ENCODE results near the gene FGD5.

Gene FGD5

DNA sequence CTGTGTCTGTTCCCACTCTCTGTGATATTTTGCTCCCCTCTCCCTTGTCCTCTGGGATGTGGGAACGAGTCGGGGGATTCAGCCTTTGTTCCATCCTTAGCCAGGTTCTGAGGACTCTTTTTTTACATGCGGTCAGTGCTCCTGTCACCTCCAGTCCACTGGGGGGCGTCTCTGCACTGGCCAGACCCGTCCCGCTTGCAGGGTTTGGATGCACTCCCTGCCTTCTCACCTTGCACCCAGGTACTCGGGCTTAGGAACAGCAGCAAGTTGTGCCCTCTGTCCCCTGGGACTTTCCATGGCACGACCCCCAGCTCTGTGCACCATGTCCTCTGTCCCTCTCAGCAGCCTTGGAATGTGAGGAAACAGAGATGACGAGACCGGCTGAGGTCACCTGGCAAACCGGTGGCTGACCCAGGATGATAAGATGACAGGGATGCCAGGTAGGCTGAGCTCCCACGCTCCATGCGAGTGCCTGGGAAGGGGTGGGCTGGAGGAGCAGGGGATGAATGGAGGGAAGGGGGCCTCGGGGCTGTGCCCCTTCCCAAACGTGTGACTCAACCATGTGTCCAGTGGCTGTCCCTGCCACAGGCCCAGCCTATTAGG is 27.3 kb upstream of the FGD5 start:
- TF ChIP-seq SIN3A (IDR thresholded peaks at IDR 0.05; ENCODE audit: borderline replicate concordance, insufficient read depth, low read length) (no peak), TAF1 (IDR thresholded peaks at IDR 0.05; ENCODE audit: borderline replicate concordance, insufficient read depth, low read length) (no peak)
- TF ChIP-seq, protein P1, sequence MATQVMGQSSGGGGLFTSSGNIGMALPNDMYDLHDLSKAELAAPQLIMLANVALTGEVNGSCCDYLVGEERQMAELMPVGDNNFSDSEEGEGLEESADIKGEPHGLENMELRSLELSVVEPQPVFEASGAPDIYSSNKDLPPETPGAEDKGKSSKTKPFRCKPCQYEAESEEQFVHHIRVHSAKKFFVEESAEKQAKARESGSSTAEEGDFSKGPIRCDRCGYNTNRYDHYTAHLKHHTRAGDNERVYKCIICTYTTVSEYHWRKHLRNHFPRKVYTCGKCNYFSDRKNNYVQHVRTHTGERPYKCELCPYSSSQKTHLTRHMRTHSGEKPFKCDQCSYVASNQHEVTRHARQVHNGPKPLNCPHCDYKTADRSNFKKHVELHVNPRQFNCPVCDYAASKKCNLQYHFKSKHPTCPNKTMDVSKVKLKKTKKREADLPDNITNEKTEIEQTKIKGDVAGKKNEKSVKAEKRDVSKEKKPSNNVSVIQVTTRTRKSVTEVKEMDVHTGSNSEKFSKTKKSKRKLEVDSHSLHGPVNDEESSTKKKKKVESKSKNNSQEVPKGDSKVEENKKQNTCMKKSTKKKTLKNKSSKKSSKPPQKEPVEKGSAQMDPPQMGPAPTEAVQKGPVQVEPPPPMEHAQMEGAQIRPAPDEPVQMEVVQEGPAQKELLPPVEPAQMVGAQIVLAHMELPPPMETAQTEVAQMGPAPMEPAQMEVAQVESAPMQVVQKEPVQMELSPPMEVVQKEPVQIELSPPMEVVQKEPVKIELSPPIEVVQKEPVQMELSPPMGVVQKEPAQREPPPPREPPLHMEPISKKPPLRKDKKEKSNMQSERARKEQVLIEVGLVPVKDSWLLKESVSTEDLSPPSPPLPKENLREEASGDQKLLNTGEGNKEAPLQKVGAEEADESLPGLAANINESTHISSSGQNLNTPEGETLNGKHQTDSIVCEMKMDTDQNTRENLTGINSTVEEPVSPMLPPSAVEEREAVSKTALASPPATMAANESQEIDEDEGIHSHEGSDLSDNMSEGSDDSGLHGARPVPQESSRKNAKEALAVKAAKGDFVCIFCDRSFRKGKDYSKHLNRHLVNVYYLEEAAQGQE (IDR thresholded peaks at IDR 0.05; ENCODE audit: insufficient read depth in 1 of 2, low read depth in 2 of 2, low read length in 2 of 2): no peak

DNA sequence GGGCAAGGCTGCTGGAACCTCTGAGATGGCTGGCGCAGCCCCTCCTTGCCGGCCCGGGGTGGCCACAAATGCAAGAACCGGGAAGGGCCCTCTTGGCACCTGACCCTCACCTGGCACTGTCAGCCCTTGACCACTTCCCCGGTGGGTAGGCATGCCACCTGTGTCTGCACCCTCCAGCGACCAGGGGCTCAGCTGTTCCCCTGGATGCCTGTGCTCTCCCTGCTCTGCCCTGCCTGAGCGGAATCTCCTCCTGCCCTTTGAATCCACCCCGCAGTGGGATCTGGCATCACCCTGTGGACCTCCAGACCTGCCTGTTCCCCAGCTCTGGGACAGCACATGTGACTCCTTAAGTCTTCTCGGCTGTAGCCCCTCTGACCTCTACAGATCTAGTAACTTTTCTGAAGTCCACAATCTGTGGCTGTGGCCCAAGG is 26.1 kb upstream of the FGD5 start:
- TF ChIP-seq POLR2AphosphoS5 (IDR thresholded peaks at IDR 0.05; ENCODE audit: low read depth, low read length) (no peak), FOXP2 (optimal IDR thresholded peaks at IDR 0.05; ENCODE audit: borderline replicate concordance, extremely low read depth, extremely low read length, insufficient read depth) (no peak), SIN3A (IDR thresholded peaks at IDR 0.05; ENCODE audit: borderline replicate concordance, insufficient read depth, low read length) (no peak), TAF1 (IDR thresholded peaks at IDR 0.05; ENCODE audit: borderline replicate concordance, insufficient read depth, low read length) (no peak)
- TF ChIP-seq, protein P1 (IDR thresholded peaks at IDR 0.05; ENCODE audit: insufficient read depth in 1 of 2, low read depth in 2 of 2, low read length in 2 of 2): no peak

DNA sequence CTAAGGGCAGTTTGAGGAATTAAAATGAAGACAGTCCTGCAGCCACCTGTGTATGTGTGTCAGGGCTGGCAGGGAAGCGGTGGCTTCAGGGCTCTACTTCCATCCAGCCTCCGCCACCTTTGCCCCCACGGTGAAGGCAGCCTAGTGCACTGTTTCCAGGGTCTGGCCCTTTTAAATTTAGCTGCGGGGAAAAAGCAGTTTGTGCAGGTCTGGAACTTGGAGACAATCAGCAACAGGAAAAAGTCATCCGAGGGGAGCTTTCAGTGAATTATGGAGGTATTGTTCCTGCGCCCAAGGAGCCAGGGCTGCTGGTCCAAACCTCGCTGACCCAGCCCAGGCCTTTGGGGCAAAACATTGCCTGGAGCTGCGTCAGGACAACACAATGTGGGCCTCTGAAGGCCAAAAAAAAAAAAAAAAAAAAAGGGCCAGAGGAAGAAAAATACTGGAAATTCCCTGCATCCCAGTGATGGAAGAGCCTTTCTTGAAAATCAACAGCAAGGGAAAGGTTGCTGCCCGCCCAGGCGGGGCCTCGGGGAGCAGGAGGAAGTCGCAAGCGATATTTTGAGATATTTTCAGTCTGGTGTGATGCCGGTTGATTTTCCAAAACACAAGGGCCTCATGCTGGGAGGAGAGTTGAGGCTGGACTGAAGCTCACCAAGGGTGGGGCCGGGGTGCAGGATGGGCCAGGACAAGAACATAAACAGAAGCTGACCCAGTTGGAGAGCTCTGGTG is 25.5 kb upstream of the FGD5 start:
- TF ChIP-seq POLR2AphosphoS5 (IDR thresholded peaks at IDR 0.05; ENCODE audit: low read depth, low read length) (no peak), FOXP2 (optimal IDR thresholded peaks at IDR 0.05; ENCODE audit: borderline replicate concordance, extremely low read depth, extremely low read length, insufficient read depth) (no peak), TAF1 (IDR thresholded peaks at IDR 0.05; ENCODE audit: borderline replicate concordance, insufficient read depth, low read length) (no peak), SIN3A (IDR thresholded peaks at IDR 0.05; ENCODE audit: borderline replicate concordance, insufficient read depth, low read length) (no peak)
- TF ChIP-seq, protein P1 (IDR thresholded peaks at IDR 0.05; ENCODE audit: insufficient read depth in 1 of 2, low read depth in 2 of 2, low read length in 2 of 2): no peak

DNA sequence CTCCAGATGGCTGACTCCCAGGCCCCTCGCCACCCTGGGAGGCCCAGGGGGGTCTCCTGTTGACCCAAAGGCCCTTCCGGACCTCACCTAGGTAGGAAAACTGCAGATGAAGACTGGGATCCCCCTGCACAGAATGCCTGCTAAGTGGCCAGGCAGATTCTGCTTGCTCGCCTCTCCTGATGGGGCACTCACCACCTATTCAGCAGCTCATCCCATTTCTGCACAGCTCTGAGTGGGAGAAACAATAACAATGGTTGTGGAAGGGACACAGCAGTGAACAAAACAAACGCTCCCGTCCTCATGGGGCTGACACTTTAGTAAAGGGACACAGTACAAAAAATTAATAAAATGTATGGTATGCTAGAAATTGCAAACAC is 24.9 kb upstream of the FGD5 start:
- TF ChIP-seq SIN3A (IDR thresholded peaks at IDR 0.05; ENCODE audit: borderline replicate concordance, insufficient read depth, low read length) (no peak), POLR2AphosphoS5 (IDR thresholded peaks at IDR 0.05; ENCODE audit: low read depth, low read length) (no peak), FOXP2 (optimal IDR thresholded peaks at IDR 0.05; ENCODE audit: borderline replicate concordance, extremely low read depth, extremely low read length, insufficient read depth) (no peak), TAF1 (IDR thresholded peaks at IDR 0.05; ENCODE audit: borderline replicate concordance, insufficient read depth, low read length) (no peak)
- TF ChIP-seq, protein P1 (IDR thresholded peaks at IDR 0.05; ENCODE audit: insufficient read depth in 1 of 2, low read depth in 2 of 2, low read length in 2 of 2): no peak

All from PFSK-1 (cell line).